ENCODE results near the gene EMCN.

GRCh38 chr4:100504086-100504874 lies 13.5 kb downstream of the EMCN start:
- TF ChIP-seq, protein P1, sequence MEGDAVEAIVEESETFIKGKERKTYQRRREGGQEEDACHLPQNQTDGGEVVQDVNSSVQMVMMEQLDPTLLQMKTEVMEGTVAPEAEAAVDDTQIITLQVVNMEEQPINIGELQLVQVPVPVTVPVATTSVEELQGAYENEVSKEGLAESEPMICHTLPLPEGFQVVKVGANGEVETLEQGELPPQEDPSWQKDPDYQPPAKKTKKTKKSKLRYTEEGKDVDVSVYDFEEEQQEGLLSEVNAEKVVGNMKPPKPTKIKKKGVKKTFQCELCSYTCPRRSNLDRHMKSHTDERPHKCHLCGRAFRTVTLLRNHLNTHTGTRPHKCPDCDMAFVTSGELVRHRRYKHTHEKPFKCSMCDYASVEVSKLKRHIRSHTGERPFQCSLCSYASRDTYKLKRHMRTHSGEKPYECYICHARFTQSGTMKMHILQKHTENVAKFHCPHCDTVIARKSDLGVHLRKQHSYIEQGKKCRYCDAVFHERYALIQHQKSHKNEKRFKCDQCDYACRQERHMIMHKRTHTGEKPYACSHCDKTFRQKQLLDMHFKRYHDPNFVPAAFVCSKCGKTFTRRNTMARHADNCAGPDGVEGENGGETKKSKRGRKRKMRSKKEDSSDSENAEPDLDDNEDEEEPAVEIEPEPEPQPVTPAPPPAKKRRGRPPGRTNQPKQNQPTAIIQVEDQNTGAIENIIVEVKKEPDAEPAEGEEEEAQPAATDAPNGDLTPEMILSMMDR (IDR thresholded peaks at IDR 0.05) = no peak
- TF ChIP-seq POLR2A (IDR thresholded peaks at IDR 0.05) = no peak

Measured in body of pancreas (tissue), 4 donors.